Measurements from ENCODE around the gene MSH3. TPM values are rescaled to one million over a fixed set of nuclear protein-coding genes. Genes with fewer than 3 reads are reported as not detected.

Gene MSH3
- total and polyA plus RNA-seq, 2 of the 8 experiments (the other 6 are each of a cell fraction or from before 2014, with no cell fraction given), result 3.6 to 22.6 TPM

- H3K18ac ChIP-seq (ENCODE audit: extremely low read depth, low read length), result no peak overlapping the region
- WGBS, 2 experiments (ENCODE audit: extremely low coverage in 1 of 2, insufficient coverage in 1 of 2, insufficient read length in 1 of 2, insufficient replicate concordance in 2 of 2, low coverage in 1 of 2, low lambda C conversion rate in 2 of 2, missing lambda C conversion rate in 1 of 2), result 73% methylated on average over 1 of the region's 1 CpG; no CpG with 5 or more reads in 1 of the 2 experiments
- no peak overlapping the region for H4K5ac ChIP-seq (ENCODE audit: insufficient read length, low read depth, low read length)
- no peak overlapping the region for H3K4ac ChIP-seq (replicated peaks; ENCODE audit: insufficient read length, low read depth, low read length)
- H2AFZ ChIP-seq (ENCODE audit: low read length), result no peak overlapping the region
- no peak overlapping the region for H2AK5ac ChIP-seq (ENCODE audit: low read depth, low read length)
- no peaks in the 10 kb centered on the region for H4K20me1 ChIP-seq (replicated peaks in 1 of 2; ENCODE audit: control insufficient read depth in 1 of 2, insufficient read depth in 2 of 2, low read length in 2 of 2)
- no peak overlapping the region for H3K14ac ChIP-seq (ENCODE audit: insufficient read length)
- no peaks in the 10 kb centered on the region for H3K4me1 ChIP-seq (replicated peaks in 1 of 4; ENCODE audit: control insufficient read depth in 3 of 4, insufficient read depth in 4 of 4, low read length in 3 of 4)
- ChIA-PET CTCF (ENCODE audit: partially characterized antibody) (interaction anchor here (2.5 kb wide), 1 partner anchor 31 kb away, joined by 9 read pairs; no protein-coding TSS in a partner anchor), POLR2A (ENCODE audit: partially characterized antibody) (no interaction called here)
- no peak overlapping the region for H3K56ac ChIP-seq (replicated peaks; ENCODE audit: insufficient read length, low read depth, low read length)
- H3K36me3 ChIP-seq (ENCODE audit: control insufficient read depth in 2 of 4, insufficient read depth in 4 of 4, low read length in 3 of 4), result no peaks in the 10 kb centered on the region; a peak in 1 of 8 replicates
- no peak overlapping the region for H2BK120ac ChIP-seq (replicated peaks; ENCODE audit: low read depth, low read length)
- no peaks in the 10 kb centered on the region for H3K27me3 ChIP-seq (replicated peaks in 1 of 4; ENCODE audit: control insufficient read depth in 3 of 4, extremely low read depth in 1 of 4, insufficient read depth in 3 of 4, low read length in 3 of 4)
- peak in 1 of 2 experiments; percentile 26 for DNase-seq (ENCODE audit: low read depth in 1 of 2, low spot score in 2 of 2)
- H3K23ac ChIP-seq (ENCODE audit: insufficient read length), result no peak overlapping the region
- H2BK12ac ChIP-seq (ENCODE audit: low read depth, low read length), result no peak overlapping the region
- FAIRE-seq, result no peak
- no peak overlapping the region for H2BK20ac ChIP-seq (ENCODE audit: low read length)
- no peak overlapping the region for H3K4me3 ChIP-seq (ENCODE audit: extremely low read depth in 1 of 4, insufficient read depth in 2 of 4, low read depth in 3 of 4, low read length in 4 of 4)
- peaks cover 0 to 3% of the 10 kb centered on the region in 2 experiments; a peak in 1 of 4 replicates for H3K9me3 ChIP-seq (ENCODE audit: insufficient read depth in 2 of 2, low read depth in 1 of 2, low read length in 1 of 2)
- H3K27ac ChIP-seq (ENCODE audit: low read depth, low read length), result no peak overlapping the region
- H3K9ac ChIP-seq (replicated peaks in 1 of 4; ENCODE audit: extremely low read depth in 1 of 4, low read depth in 3 of 4, low read length in 3 of 4), result no peak overlapping the region
- no peak overlapping the region for H3K4me2 ChIP-seq (ENCODE audit: insufficient read depth in 1 of 2, low read depth in 2 of 2, low read length in 2 of 2)
- no peak overlapping the region for H4K8ac ChIP-seq (ENCODE audit: extremely low read depth, insufficient read depth, low read length)
- no peak overlapping the region for H2BK5ac ChIP-seq (ENCODE audit: low read depth, low read length)
- H2BK15ac ChIP-seq (ENCODE audit: low read length), result no peak overlapping the region
- no peaks in the 10 kb centered on the region for H3K79me1 ChIP-seq (ENCODE audit: low read depth, low read length)
- no peak overlapping the region for H4K91ac ChIP-seq (replicated peaks; ENCODE audit: insufficient read length, low read length)
- H3K79me2 ChIP-seq (ENCODE audit: control insufficient read depth in 1 of 2, insufficient read depth in 2 of 2, low read length in 2 of 2), result no peaks in the 10 kb centered on the region
- H3K23me2 ChIP-seq (ENCODE audit: low read depth, low read length), result no peaks in the 10 kb centered on the region; the same call in 1 of the 2 replicates
- TF ChIP-seq JUN (IDR thresholded peaks at IDR 0.05; ENCODE audit: low read depth, low read length) (no peak), MAX (IDR thresholded peaks at IDR 0.05) (no peak), NRF1 (IDR thresholded peaks at IDR 0.05; ENCODE audit: low read depth, low read length) (no peak), KDM1A (IDR thresholded peaks at IDR 0.05; ENCODE audit: borderline replicate concordance, low read length) (no peak), HDAC6 (IDR thresholded peaks at IDR 0.05; ENCODE audit: low read depth, low read length) (no peak), SAP30 (IDR thresholded peaks at IDR 0.05; ENCODE audit: insufficient read depth, insufficient replicate concordance, low read length) (no peak), SP1 (IDR thresholded peaks at IDR 0.05; ENCODE audit: low read depth, low read length) (no peak), SIX5 (IDR thresholded peaks at IDR 0.05; ENCODE audit: low read depth, low read length) (no peak), RXRA (IDR thresholded peaks at IDR 0.05; ENCODE audit: insufficient read depth, low read depth, low read length) (no peak), SRF (IDR thresholded peaks at IDR 0.05; ENCODE audit: low read depth, low read length) (no peak), BRCA1 (IDR thresholded peaks at IDR 0.05; ENCODE audit: low read depth, low read length) (no peak), EGR1 (IDR thresholded peaks at IDR 0.05; ENCODE audit: borderline replicate concordance, low read depth, low read length) (no peak), RNF2 (IDR thresholded peaks at IDR 0.05; ENCODE audit: borderline replicate concordance, low read depth, low read length, missing control alignments, poor library complexity, severe bottlenecking) (no peak), BACH1 (IDR thresholded peaks at IDR 0.05; ENCODE audit: low read length) (no peak)
Observed at GRCh38 chr5:80904533-80905187, 250.2 kb downstream of the MSH3 start.

All from H1 (cell line).